Stimulated activated CD4-positive, alpha-beta T cell treated with anti-CD3 and anti-CD28 coated beads, Interleukin-4, amount 100 ng/mL, for 1 hour (primary cell): ENCODE measurements around the gene CLDN6.

ENCODE experiments used
- DNase-seq: peaks from one replicate; pipeline ENCODE4 v3.0.0-alpha.2; 2020

Gene CLDN6

GRCh38 chr16:3027489-3027795, 9.5 kb upstream of the CLDN6 start:
- no peak for DNase-seq

GRCh38 chr16:3026609-3027488, 8.9 kb upstream of the CLDN6 start:
- DNase-seq, result no peak

- DNase-seq, result no peak
These were observed 8.0 kb upstream of the CLDN6 start for GRCh38 chr16:3026003-3026378.

- DNase-seq, result no peak
These were observed 7.3 kb upstream of the CLDN6 start for GRCh38 chr16:3025032-3026002.

- DNase-seq, result peak; percentile 96
These were observed 5.9 kb upstream of the CLDN6 start, which contains the start of the genes HCFC1R1 and THOC6 for GRCh38 chr16:3023669-3024478. TSS of gene HCFC1R1 (minus strand) at chr16:3023942. CDS start at chr16:3023941, 1 bp downstream. TSS of gene THOC6 (plus strand) at chr16:3024035. CDS start at chr16:3024327, 292 bp downstream.

GRCh38 chr16:3023415-3023668, 5.4 kb upstream of the CLDN6 start:
- DNase-seq, result no peak

- DNase-seq, result no peak
These were observed 4.9 kb upstream of the CLDN6 start for GRCh38 chr16:3022684-3023414.

- DNase-seq, result peak; percentile 94
These were observed 4.3 kb upstream of the CLDN6 start for GRCh38 chr16:3022208-3022683.

GRCh38 chr16:3021449-3022207, 3.6 kb upstream of the CLDN6 start:
- DNase-seq, result peak; percentile 84

GRCh38 chr16:3020604-3021448, 2.8 kb upstream of the CLDN6 start:
- peak; percentile 59 for DNase-seq

GRCh38 chr16:3020247-3020603, 2.2 kb upstream of the CLDN6 start, which contains the start of gene TNFRSF12A:
TSS of gene TNFRSF12A (plus strand) at chr16:3020368. CDS start at chr16:3020398, 30 bp downstream.
- DNase-seq, result peak; percentile 61

- DNase-seq, result no peak
These were observed 1.7 kb upstream of the CLDN6 start for GRCh38 chr16:3019594-3020246.

- DNase-seq, result no peak
These were observed 639 bp downstream of the CLDN6 start for GRCh38 chr16:3017344-3017743.

GRCh38 chr16:3015865-3016521, 2.0 kb downstream of the CLDN6 start:
- no peak for DNase-seq

GRCh38 chr16:3014971-3015370, 3.0 kb downstream of the CLDN6 start:
- DNase-seq, result no peak

- no peak for DNase-seq
These were observed 3.8 kb downstream of the CLDN6 start for GRCh38 chr16:3013998-3014690.

GRCh38 chr16:3013491-3013951, 4.5 kb downstream of the CLDN6 start:
- DNase-seq, result no peak

- DNase-seq, result no peak
These were observed 5.1 kb downstream of the CLDN6 start, which contains the start of gene CLDN9 for GRCh38 chr16:3012828-3013420. TSS of gene CLDN9 (plus strand) at chr16:3012923. CDS start at chr16:3013363, 440 bp downstream.
